Fibroblast of lung (primary cell): ENCODE results near the gene FASTK.

ENCODE experiments used
- CTCF ChIP-seq, 2 donors: IDR thresholded peaks in 1 of 2; conservative IDR thresholded peaks in 1 of 2; 1 replicate in 1 of 2; 2 replicates in 1 of 2; pipeline ENCODE4 v1.5.1; 2011 to 2012; ENCODE audit warnings: low read length in 2 of 2, control low read depth in 1 of 2, inconsistent platforms in 1 of 2, low read depth in 1 of 2, mild to moderate bottlenecking in 1 of 2
- EZH2 ChIP-seq: IDR thresholded peaks from 2 replicates; pipeline ENCODE4 v1.5.1; 2012; ENCODE audit warnings: low read length, control low read depth, mild to moderate bottlenecking; ENCODE audit errors: missing control alignments

GRCh38 chr7:151110236-151110940 is 29.8 kb upstream of the FASTK start:
- TF ChIP-seq CTCF (conservative IDR thresholded peaks at IDR 0.05 in 1 of 2, IDR thresholded peaks at IDR 0.05 in 1 of 2; ENCODE audit: low read depth in 1 of 2, low read length in 2 of 2) (no peak), EZH2 (no peak)
